ENCODE results near the gene MAS1L.

MAS1L gene

GRCh38 chr6:29510202-29510601, 22.4 kb upstream of the MAS1L start:
- DNase-seq = no peak

- no peak for DNase-seq
These were observed 22.0 kb upstream of the MAS1L start for GRCh38 chr6:29509711-29510110.

DNA sequence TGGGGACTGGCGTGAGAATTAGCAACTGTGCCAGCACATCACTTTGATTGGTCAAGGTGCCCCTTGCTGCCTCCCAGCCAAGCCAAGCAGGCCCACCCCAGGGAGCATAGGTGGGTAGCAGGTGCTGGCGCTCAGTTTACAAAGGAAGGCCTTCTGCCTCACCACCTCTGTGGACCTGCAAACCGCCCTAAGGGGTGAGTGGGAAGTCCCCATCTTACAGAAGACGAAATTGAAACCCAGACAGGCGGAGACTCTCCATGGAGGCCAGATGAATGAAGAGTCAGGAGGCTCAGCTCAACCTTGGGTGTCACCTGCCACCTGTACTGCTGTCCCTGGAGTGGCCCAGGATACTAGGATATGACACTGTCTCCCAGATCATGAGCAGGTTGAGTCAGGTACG, 21.5 kb upstream of the MAS1L start:
- DNase-seq = no peak

GRCh38 chr6:29507319-29507718, 19.6 kb upstream of the MAS1L start:
- DNase-seq = no peak

- no peak for DNase-seq
These were observed 18.8 kb upstream of the MAS1L start for GRCh38 chr6:29506446-29507067.

DNA sequence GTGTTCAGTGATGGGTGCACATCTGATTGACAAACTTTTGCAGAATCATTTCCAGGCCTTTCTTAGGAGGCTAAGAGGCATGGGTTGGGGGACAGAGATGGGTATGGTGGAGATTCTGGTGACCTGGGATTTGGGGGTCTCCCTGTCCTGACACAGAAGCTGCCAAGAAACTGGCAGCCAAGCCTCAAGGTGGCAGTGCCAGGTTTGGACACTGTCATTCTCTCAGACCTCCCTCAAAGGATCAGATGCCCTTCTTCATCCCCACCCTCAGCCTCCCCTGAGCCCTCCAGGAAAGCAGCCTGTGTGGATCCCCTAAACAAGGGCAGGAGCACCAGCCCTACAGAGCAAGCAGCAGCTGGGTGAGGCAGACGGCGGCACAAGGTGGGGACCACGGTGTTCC, 18.1 kb upstream of the MAS1L start:
- DNase-seq = no peak

DNA sequence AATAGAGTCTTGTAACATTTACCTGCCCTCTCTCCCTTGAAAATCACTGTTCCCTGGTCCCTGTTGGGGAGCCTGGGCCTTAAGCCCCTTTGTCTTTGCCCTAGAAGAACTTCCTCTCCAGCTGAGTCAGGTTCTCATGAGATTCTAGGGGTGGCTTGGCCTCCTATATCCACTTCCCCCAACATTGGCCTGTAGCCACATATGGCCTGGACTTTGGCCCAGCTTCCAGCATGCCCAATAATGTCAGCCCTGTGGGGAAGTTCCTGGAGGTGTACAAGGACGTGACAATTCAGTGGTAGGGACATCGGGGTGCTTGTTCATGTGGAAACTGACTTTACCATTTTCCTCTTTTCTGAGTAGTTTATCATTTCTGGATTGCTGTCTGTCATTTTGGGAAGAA, 17.2 kb upstream of the MAS1L start:
- no peak for DNase-seq

DNA sequence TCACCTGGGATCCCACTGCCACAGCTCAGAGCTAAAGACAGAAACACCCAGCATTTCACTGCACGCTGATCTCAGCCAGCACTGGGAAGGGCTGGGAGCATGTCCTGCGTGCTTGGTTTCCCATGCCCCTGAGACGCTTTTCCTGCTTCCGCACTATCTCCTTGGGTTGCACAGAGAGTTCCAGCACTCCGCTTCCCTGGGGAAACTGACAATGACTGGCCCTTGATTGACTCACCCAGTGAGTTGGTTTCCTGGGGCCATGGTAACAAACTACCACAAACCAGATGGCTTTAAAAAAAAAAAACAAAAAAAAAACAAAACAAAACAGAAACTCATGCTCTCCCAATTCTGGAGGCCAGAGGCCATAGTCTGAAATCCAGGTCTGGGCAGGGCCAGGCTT, 14.8 kb upstream of the MAS1L start:
- DNase-seq = no peak

DNA sequence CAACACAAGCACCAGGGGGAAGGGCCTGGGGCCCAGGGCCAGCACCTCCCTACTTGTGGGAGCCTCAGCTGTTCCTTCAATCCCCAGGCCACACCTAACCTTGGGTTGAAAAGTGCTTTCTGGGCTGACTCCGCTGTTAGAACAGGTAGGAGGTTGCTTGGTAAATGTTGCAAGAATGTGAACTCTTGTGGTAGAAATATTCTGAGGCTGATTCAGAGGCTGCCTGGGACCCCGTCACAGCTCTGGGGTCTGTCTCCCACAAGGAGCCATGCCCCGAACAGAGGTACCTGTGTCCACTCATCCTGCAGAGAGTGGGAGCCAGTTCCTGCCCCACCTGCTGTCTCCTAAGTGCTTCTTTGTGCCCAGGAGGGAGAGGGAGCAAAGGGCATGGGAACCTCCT, 14.4 kb upstream of the MAS1L start:
- DNase-seq = no peak

DNA sequence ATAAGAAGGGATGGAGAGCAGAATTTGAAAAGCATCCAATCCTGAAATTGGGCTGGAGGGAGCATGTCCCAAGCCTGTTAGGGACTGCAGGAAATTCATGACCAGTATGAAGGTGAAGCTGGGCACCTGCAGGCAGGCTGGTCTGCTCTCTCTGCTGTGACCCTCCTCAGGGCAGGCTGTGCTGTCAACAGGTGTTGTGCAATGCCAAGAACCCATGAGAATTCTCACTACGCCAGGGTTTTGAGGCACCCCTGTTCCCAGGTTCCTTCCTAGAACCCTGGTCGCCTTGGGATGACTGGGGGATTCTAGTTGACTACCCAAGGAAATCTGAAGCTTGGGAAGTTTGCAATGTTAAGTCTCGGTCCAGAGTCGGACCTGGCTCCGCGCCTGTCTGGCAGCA, 13.3 kb upstream of the MAS1L start:
- DNase-seq = no peak

GRCh38 chr6:29500594-29500993, 12.8 kb upstream of the MAS1L start:
- DNase-seq = no peak

GRCh38 chr6:29499704-29500103, 11.9 kb upstream of the MAS1L start:
- DNase-seq = no peak

- DNase-seq = no peak
These were observed 9.2 kb upstream of the MAS1L start for GRCh38 chr6:29496961-29497360.

DNA sequence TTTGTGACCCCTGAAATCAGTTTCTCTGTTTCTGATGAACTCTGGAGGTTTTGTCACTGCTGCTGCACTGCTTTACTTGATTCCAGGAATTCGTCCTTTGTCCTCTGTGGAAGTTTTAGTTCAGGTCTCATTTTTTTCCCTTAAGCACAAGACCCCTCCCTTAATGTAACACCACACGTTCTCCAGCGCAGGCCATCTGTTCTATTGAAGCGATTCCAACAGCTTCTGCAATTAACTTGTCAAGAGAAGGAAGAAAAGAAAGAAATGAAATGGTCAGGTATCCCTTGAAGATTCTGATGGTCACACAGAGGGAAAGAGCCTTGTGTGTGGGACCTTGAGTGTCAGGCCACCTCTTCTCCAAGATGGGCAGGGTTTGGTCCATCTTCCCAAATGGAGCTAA, 7.8 kb upstream of the MAS1L start:
- DNase-seq = no peak

DNA sequence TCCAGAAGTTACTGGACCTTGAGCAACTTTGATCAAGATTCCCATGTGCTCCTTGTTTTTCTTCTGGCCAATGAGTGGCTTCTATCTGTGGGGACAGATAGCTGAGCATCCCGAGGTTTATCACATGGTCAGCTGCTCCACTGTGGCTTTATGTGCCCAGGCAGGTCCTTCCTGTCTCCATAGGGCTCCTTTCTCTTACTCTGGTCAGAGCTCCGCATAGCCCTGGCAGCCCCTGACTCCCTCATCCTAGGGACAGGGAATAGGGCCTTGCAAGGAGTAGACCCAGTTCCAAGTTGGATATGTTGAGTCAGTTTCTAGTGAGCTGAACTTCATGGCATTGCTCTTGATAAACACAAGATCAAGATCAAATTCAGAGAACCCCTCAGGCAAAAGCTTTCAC, 6.4 kb upstream of the MAS1L start:
- no peak for DNase-seq

GRCh38 chr6:29493261-29493660, 5.5 kb upstream of the MAS1L start:
- DNase-seq = no peak

DNA sequence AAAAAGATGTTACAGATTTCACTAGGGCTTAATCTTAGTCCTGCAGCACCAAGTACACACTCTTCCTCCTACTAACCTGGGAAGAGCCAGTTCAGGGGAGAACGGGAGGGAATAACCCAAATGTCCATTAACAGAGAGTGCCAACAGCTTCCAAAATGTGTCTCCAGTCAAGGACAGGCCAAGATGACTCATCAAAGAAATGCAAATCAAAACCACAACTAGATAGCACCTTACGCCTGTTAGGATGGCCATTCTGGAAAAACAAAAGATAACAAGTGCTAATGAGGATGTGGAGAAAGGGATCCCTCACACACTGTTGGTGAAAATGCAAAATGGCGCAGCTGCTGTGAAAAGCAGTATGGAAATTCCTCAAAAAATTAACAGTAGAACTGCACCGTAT, 3.8 kb upstream of the MAS1L start:
- DNase-seq = no peak

DNA sequence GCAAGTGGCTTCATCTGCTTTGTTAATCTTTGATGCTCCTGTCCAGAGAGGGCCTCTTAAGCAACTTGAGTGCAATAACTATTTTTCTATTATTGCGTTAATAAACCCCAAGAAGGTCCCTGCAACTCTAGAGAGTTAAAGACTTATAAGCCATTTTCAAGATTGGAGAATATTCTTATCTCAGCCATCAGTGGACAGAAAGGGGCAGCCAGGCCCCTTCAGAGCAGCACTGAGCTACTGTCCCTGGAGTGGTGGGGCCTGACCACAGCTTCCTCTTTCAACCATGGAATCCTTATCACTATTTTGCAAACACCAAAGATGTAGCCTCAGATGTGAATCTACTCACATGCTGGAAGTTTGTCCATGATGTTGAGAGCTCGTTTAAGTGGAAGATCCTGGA, 2.8 kb upstream of the MAS1L start:
- no peak for DNase-seq

GRCh38 chr6:29490055-29490454, 2.3 kb upstream of the MAS1L start:
- no peak for DNase-seq

DNA sequence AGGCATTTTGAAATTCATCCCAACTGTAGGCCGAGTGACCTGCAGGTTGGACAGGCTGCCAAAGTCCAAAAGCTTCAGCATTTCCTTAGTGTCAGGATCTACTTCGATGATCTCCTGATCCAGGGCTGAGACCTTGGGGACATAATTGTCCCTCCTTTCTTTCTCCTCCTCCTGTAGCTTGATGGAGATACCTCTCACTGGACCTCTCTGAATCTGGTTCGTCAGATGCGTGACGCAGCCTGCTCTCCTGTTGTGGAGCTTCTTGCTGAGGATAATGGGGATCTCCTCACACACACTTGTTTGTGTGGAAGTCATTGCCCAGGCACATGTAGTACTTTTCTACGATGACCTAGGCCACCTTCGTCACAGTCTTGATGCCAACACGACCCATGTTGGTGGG, 1.5 kb upstream of the MAS1L start:
- no peak for DNase-seq

DNA sequence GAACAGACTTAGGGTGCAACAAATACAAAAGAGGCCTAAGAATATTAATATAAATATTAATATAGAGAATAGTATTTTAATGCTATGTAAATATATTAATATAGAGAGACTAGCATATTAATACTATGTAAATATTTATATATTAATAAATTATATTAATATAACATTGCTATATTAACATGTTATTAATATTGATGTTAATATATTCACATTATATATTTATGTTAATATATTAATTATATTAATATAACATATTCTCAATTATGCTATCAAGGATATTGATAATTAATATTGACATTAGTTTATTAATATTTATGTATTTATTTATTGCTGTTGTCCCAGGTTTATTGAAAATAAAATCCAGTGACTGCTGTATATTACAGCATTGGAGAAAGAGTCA, 1.1 kb upstream of the MAS1L start:
- no peak for DNase-seq

- DNase-seq = no peak
These were observed 625 bp downstream of the MAS1L start for GRCh38 chr6:29487131-29487530.

- DNase-seq = no peak
These were observed 1.2 kb downstream of the MAS1L start for GRCh38 chr6:29486577-29486976.

- DNase-seq = no peak
These were observed 4.0 kb downstream of the MAS1L start for GRCh38 chr6:29483735-29484134.

- no peak for DNase-seq
These were observed 4.6 kb downstream of the MAS1L start for GRCh38 chr6:29483186-29483585.

DNA sequence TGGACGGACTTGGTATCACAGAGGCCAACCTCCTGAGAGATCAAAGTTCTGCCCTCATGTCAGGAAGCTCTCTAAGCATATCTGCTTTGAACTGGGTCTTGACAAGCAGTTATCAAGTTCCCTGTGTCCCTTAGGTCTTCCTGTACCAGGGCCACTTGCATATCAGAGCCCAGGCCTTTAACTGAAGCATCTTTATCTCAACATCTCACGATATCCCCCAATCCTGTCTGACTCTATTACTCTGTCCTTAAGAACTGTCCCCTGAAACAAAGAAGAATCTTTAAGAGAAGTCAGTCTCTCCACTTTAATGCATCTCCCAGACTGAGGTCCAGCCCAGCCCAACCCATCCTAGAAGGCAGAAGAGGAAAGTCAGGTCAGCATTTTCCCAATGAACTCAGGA, 8.2 kb downstream of the MAS1L start:
- no peak for DNase-seq

All from NCI-H2081 (cell line).